Fibroblast of pulmonary artery (primary cell): Measurements from ENCODE around the gene RBM20.
A peak's percentile ranks its signal among the peaks of the same experiment; 100 is the strongest.

ENCODE experiments used
- DNase-seq: peaks from one replicate; pipeline ENCODE4 v3.0.0-alpha.2; 2010; ENCODE audit warnings: low read depth
- H3K4me3 ChIP-seq: replicated peaks from 2 replicates; pipeline ENCODE4 v1.5.1; 2011; ENCODE audit warnings: low read depth, mild to moderate bottlenecking, control low read depth, low read length, moderate library complexity
- CTCF ChIP-seq: IDR thresholded peaks from 2 replicates; pipeline ENCODE4 v1.5.1; 2011; ENCODE audit warnings: mild to moderate bottlenecking, control low read depth, low read length, inconsistent platforms; ENCODE audit errors: missing control alignments

The RBM20 gene

GRCh38 chr10:110668443-110668842 lies 24.3 kb downstream of the RBM20 start:
- no peak for TF ChIP-seq CTCF
- H3K4me3 ChIP-seq, result no peak overlapping the region
- no peak for DNase-seq

- DNase-seq, result no peak
- H3K4me3 ChIP-seq, result no peak overlapping the region
- TF ChIP-seq CTCF, result no peak
Observed at GRCh38 chr10:110670335-110670734, 26.2 kb downstream of the RBM20 start.

- peak; percentile 64 for DNase-seq
- H3K4me3 ChIP-seq, result peak overlapping the region; percentile 66
- peak; percentile 96 for TF ChIP-seq CTCF
Observed at GRCh38 chr10:110671788-110672579, 27.8 kb downstream of the RBM20 start.

- peak; percentile 4 for DNase-seq
- TF ChIP-seq CTCF, result no peak
- H3K4me3 ChIP-seq, result peak overlapping the region; percentile 66
Observed at GRCh38 chr10:110672580-110672919, 28.4 kb downstream of the RBM20 start.

- H3K4me3 ChIP-seq, result no peak overlapping the region
- TF ChIP-seq CTCF, result no peak
- no peak for DNase-seq
Observed at GRCh38 chr10:110676016-110676415, 31.9 kb downstream of the RBM20 start.

GRCh38 chr10:110679486-110680272 lies 35.5 kb downstream of the RBM20 start:
- no peak for DNase-seq
- no peak for TF ChIP-seq CTCF
- no peak overlapping the region for H3K4me3 ChIP-seq
